GM10248 (cell line): ENCODE data around the gene RAD51B.
A peak's percentile ranks its signal among the peaks of the same experiment; 100 is the strongest.

Experiments
- CTCF ChIA-PET: fragments of 300-600 bp; sonication (Branson Sonifier 250); formaldehyde crosslinking; extraction: SDS; loops from one replicate; lab custom pipeline; 2021; ENCODE audit warnings: antibody characterized with exemption; lab: Yijun Ruan, JAX
- POLR2A ChIA-PET: fragments of 350-650 bp; sonication (Branson Sonifier 250); formaldehyde crosslinking; extraction: SDS; loops from one replicate; lab custom pipeline; 2020; ENCODE audit warnings: antibody characterized with exemption; lab: Yijun Ruan, JAX
- DNase-seq: peaks from one replicate; pipeline ENCODE4 v3.0.0; 2012; ENCODE audit errors: extremely low spot score
- CTCF ChIP-seq: IDR thresholded peaks from 2 replicates; pipeline ENCODE4 v1.5.1; 2012; ENCODE audit warnings: mild to moderate bottlenecking, low read depth; ENCODE audit errors: extremely low read depth, missing control alignments, control extremely low read depth

RAD51B gene

GRCh38 chr14:68263563-68264259, 444.1 kb downstream of the RAD51B start:
- POLR2A ChIA-PET = no interaction called here
- no peak for DNase-seq
- CTCF ChIA-PET = interaction anchor here (0.7 to 1.8 kb wide), 4 partner anchors 10 to 557 kb away, joined by 3 to 7 read pairs (median 3); no protein-coding TSS in a partner anchor
- TF ChIP-seq CTCF = no peak

GRCh38 chr14:68264260-68264569, 444.6 kb downstream of the RAD51B start:
- CTCF ChIA-PET = interaction anchor here (1.2 to 1.8 kb wide), 2 partner anchors 9 to 28 kb away, joined by 3 to 7 read pairs; no protein-coding TSS in a partner anchor
- TF ChIP-seq CTCF = no peak
- no peak for DNase-seq
- POLR2A ChIA-PET = no interaction called here

GRCh38 chr14:68266998-68267397, 447.4 kb downstream of the RAD51B start:
- POLR2A ChIA-PET = interaction anchor here (1.5 kb wide), 1 partner anchor 526 kb away, joined by 3 read pairs; the partner anchor contains the start of gene ZFP36L1
- CTCF ChIA-PET = interaction anchor here (0.8 to 5.6 kb wide), 4 partner anchors 13 to 549 kb away, joined by 3 to 25 read pairs (median 4); no protein-coding TSS in a partner anchor
- no peak for DNase-seq
- TF ChIP-seq CTCF = no peak

GRCh38 chr14:68268197-68268596, 448.6 kb downstream of the RAD51B start:
- CTCF ChIA-PET = interaction anchor here (0.7 to 5.6 kb wide), 4 partner anchors 8 to 550 kb away, joined by 3 to 25 read pairs (median 4); no protein-coding TSS in a partner anchor
- TF ChIP-seq CTCF = no peak
- DNase-seq = peak; percentile 51
- POLR2A ChIA-PET = interaction anchor here (1.4 to 1.5 kb wide), 2 partner anchors 11 to 525 kb away, joined by 3 to 4 read pairs; partner anchors contain the start of gene ZFP36L1

- no peak for DNase-seq
- CTCF ChIA-PET = interaction anchor here (0.7 to 5.6 kb wide), 3 partner anchors 8 to 19 kb away, joined by 3 to 25 read pairs (median 4); no protein-coding TSS in a partner anchor
- POLR2A ChIA-PET = interaction anchor here (1.4 to 1.5 kb wide), 2 partner anchors 11 to 524 kb away, joined by 3 to 4 read pairs; partner anchors contain the start of gene ZFP36L1
- TF ChIP-seq CTCF = no peak
Measured at GRCh38 chr14:68268719-68269118, 449.1 kb downstream of the RAD51B start.

- POLR2A ChIA-PET = no interaction called here
- no peak for TF ChIP-seq CTCF
- CTCF ChIA-PET = interaction anchor here (0.7 to 5.6 kb wide), 3 partner anchors 9 to 20 kb away, joined by 3 to 25 read pairs (median 4); no protein-coding TSS in a partner anchor
- DNase-seq = no peak
Measured at GRCh38 chr14:68269136-68269927, 449.8 kb downstream of the RAD51B start.
